Keratinocyte (primary cell): ENCODE results near the gene LRIT2. TPM values are rescaled to one million over a fixed set of nuclear protein-coding genes. Genes with fewer than 3 reads are reported as not detected.

Experiments used
- DNase-seq: peaks from one replicate; pipeline ENCODE4 v3.0.0-alpha.2; 2011; ENCODE audit warnings: low read depth, missing footprints, low spot score
- FAIRE-seq: peaks from 2 replicates; lab custom pipeline; 2011; peaks lifted over from hg19 to GRCh38; lab: Jason Lieb, UNC
- H2AFZ ChIP-seq: 2 replicates; pipeline ENCODE4 v1.6.0; 2012; ENCODE audit warnings: low read length, control low read depth, inconsistent platforms; ENCODE audit not compliant: control insufficient read depth
- H3K27ac ChIP-seq: 2 replicates; pipeline ENCODE4 v1.5.1; 2011; ENCODE audit warnings: low read length; ENCODE audit not compliant: control insufficient read depth, insufficient read depth
- H3K27me3 ChIP-seq: 3 replicates; pipeline ENCODE4 v1.6.0; 2011; ENCODE audit warnings: low read length; ENCODE audit not compliant: control insufficient read depth, insufficient read depth; ENCODE audit errors: extremely low read depth
- H3K36me3 ChIP-seq, 2 experiments: 2 replicates in 1 of 2; 3 replicates in 1 of 2; pipeline ENCODE4 v1.5.1; 2011; ENCODE audit warnings: low read length in 2 of 2, mild to moderate bottlenecking in 1 of 2; ENCODE audit not compliant: control insufficient read depth in 2 of 2, insufficient read depth in 2 of 2; ENCODE audit errors: extremely low read depth in 1 of 2
- H3K4me1 ChIP-seq: 3 replicates; pipeline ENCODE4 v1.5.1; 2011; ENCODE audit warnings: low read length; ENCODE audit not compliant: control insufficient read depth, insufficient read depth; ENCODE audit errors: extremely low read depth
- H3K4me2 ChIP-seq: 3 replicates; pipeline ENCODE4 v1.6.0; 2011; ENCODE audit warnings: low read depth, low read length; ENCODE audit not compliant: control insufficient read depth, insufficient read depth; ENCODE audit errors: extremely low read depth
- H3K4me3 ChIP-seq, 3 experiments: fragments of 200-600 bp in 1 of 3; sonication (generic) in 1 of 3; 2 replicates in 2 of 3; 3 replicates in 1 of 3; pipeline ENCODE4 v1.5.1; 2011 to 2016; ENCODE audit warnings: low read length in 3 of 3, mild to moderate bottlenecking in 3 of 3, control low read depth in 2 of 3, inconsistent platforms in 1 of 3, low read depth in 1 of 3, mixed read lengths in 1 of 3, mixed run types in 1 of 3, moderate library complexity in 1 of 3; ENCODE audit not compliant: control insufficient read depth in 2 of 3, insufficient read depth in 2 of 3; ENCODE audit errors: extremely low read depth in 1 of 3
- H3K79me2 ChIP-seq: 2 replicates; pipeline ENCODE4 v1.6.0; 2012; ENCODE audit warnings: low read length; ENCODE audit not compliant: control insufficient read depth, insufficient read depth
- H3K9ac ChIP-seq: 3 replicates; pipeline ENCODE4 v1.6.0; 2011; ENCODE audit warnings: low read length; ENCODE audit not compliant: control insufficient read depth, insufficient read depth; ENCODE audit errors: extremely low read depth
- H3K9me1 ChIP-seq: 3 replicates; pipeline ENCODE4 v1.6.0; 2011; ENCODE audit warnings: low read length; ENCODE audit not compliant: control insufficient read depth, insufficient read depth; ENCODE audit errors: extremely low read depth
- H3K9me3 ChIP-seq: 2 replicates; pipeline ENCODE4 v1.5.1; 2012; ENCODE audit warnings: low read depth, low read length; ENCODE audit not compliant: control insufficient read depth
- H4K20me1 ChIP-seq: 3 replicates; pipeline ENCODE4 v1.6.0; 2011; ENCODE audit warnings: low read length; ENCODE audit not compliant: control insufficient read depth, insufficient read depth; ENCODE audit errors: extremely low read depth
- EZH2 ChIP-seq: IDR thresholded peaks from one replicate; pipeline ENCODE4 v1.6.1; 2012; ENCODE audit warnings: inconsistent platforms, mild to moderate bottlenecking, low read length, moderate library complexity
- dilution Hi-C: fragments of 300-500 bp; cut with MboI; formaldehyde crosslinking; loops from one replicate; pipeline ENCODE4 v1.7.0; 2020; ENCODE audit warnings: low sequenced_read_pairs; ENCODE audit not compliant: extremely low pct_ligation_motif_present
- polyA plus RNA-seq, 5 experiments: library from polyadenylated mRNA; depleted of rRNA in 3 of 5; stranded (reverse) in 3 of 5; stranded (forward) in 1 of 5; unstranded in 1 of 5; fragments of >200 nt; gene quantifications; 1 replicate in 1 of 5; 2 replicates in 3 of 5; 3 replicates in 1 of 5; pipeline versions ENCODE4 v1.2.1 to v1.2.3, GENCODE V29; 2011 to 2012; ENCODE audit warnings: missing spikeins in 2 of 5, low read depth in 1 of 5, low replicate concordance in 1 of 5
- TF ChIP-seq, protein P1 (sequence below), 3 experiments: IDR thresholded peaks in 1 of 3; conservative IDR thresholded peaks in 1 of 3; optimal IDR thresholded peaks in 1 of 3; 2 replicates in 2 of 3; 3 replicates in 1 of 3; pipeline versions ENCODE3 to v1.5.1; 2011; ENCODE audit warnings: low read length in 3 of 3, mild to moderate bottlenecking in 3 of 3, moderate library complexity in 2 of 3, control low read depth in 1 of 3, inconsistent platforms in 1 of 3; ENCODE audit not compliant: insufficient read depth in 2 of 3; ENCODE audit errors: extremely low read depth in 1 of 3

The LRIT2 gene
- polyA plus RNA-seq, 1 donor (not counting 4 experiments of a cell fraction or from before 2014, with no cell fraction given) = not detected

DNA sequence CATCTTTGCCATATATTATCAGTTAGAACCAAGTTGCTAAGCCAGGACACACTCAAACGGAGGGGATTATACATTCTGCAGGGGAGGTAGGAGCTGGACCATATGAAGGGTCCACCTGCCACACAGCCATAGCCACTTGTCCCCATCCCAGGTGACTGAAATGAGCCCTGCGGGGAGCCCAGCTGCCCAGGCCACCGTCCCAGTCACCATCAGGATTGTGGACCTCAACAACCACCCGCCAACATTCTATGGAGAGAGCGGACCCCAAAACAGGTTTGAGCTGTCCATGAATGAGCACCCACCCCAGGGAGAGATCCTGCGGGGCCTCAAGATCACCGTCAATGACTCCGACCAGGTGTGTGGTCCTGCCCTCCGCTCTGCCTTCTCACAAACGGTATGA lies 17.3 kb downstream of the LRIT2 start:
- Histone ChIP-seq H3K4me3 (no peak overlapping the region), H3K9me1 (no peaks in the 10 kb centered on the region), H3K4me2 (no peak overlapping the region), H3K4me1 (no peaks in the 10 kb centered on the region), H3K27ac (no peak overlapping the region), H2AFZ (no peak overlapping the region), H3K79me2 (no peaks in the 10 kb centered on the region), H3K9ac (no peak overlapping the region), H3K36me3 (no peaks in the 10 kb centered on the region), H3K9me3 (no peaks in the 10 kb centered on the region), H3K27me3 (no peaks in the 10 kb centered on the region), H4K20me1 (no peaks in the 10 kb centered on the region)
- no peak for FAIRE-seq
- TF ChIP-seq, protein P1, sequence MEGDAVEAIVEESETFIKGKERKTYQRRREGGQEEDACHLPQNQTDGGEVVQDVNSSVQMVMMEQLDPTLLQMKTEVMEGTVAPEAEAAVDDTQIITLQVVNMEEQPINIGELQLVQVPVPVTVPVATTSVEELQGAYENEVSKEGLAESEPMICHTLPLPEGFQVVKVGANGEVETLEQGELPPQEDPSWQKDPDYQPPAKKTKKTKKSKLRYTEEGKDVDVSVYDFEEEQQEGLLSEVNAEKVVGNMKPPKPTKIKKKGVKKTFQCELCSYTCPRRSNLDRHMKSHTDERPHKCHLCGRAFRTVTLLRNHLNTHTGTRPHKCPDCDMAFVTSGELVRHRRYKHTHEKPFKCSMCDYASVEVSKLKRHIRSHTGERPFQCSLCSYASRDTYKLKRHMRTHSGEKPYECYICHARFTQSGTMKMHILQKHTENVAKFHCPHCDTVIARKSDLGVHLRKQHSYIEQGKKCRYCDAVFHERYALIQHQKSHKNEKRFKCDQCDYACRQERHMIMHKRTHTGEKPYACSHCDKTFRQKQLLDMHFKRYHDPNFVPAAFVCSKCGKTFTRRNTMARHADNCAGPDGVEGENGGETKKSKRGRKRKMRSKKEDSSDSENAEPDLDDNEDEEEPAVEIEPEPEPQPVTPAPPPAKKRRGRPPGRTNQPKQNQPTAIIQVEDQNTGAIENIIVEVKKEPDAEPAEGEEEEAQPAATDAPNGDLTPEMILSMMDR (optimal IDR thresholded peaks at IDR 0.05 in 1 of 3, IDR thresholded peaks at IDR 0.05 in 1 of 3, conservative IDR thresholded peaks at IDR 0.05 in 1 of 3; ENCODE audit: extremely low read depth in 1 of 3, insufficient read depth in 2 of 3, low read length in 3 of 3) = no peak
- no peak for TF ChIP-seq EZH2
- DNase-seq = no peak
- dilution Hi-C loops = loop anchor here (10.0 kb wide), 1 partner anchor 63 kb away; no protein-coding TSS in a partner anchor

DNA sequence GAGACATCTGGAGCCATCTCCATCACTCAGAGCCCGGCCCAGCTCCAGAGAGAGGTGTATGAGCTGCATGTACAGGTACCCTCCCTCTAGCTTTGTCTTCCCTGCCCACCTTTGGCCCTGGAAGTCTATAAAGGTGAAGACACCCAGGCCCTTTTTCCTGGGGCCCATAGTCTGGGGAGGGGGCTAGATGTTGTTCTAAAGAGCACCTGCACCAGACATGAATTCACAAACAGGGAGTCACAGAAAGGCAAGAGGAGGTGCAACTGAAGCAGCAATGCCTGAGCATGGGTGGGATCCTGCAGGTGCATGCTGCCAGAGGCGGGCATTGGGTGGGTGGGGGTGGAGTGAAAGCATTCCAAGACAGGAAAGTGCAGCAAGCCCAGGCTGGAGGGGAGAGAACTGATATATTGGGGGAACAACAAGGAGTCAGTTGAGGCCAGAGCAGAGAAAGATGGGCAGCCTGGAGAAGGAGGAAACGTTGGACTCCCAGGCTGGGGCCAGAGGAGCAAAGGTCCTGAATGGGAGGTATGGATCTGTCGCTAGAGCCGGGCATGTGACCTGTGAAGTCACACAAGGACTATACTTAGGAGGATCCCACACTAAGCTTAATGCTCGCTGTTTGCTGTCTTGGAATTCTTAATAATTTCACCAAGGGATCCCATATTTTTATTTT lies 19.4 kb downstream of the LRIT2 start:
- no peak for TF ChIP-seq EZH2
- TF ChIP-seq, protein P1 (optimal IDR thresholded peaks at IDR 0.05 in 1 of 3, IDR thresholded peaks at IDR 0.05 in 1 of 3, conservative IDR thresholded peaks at IDR 0.05 in 1 of 3; ENCODE audit: extremely low read depth in 1 of 3, insufficient read depth in 2 of 3, low read length in 3 of 3) = no peak
- no peak overlapping the region for H3K4me2 ChIP-seq
- H3K27me3 ChIP-seq = no peaks in the 10 kb centered on the region
- no peaks in the 10 kb centered on the region for H3K4me1 ChIP-seq
- no peak overlapping the region for H3K4me3 ChIP-seq
- H4K20me1 ChIP-seq = no peaks in the 10 kb centered on the region
- H3K9ac ChIP-seq = no peak overlapping the region
- H3K27ac ChIP-seq = no peak overlapping the region
- dilution Hi-C loops = loop anchor here (10.0 kb wide), 1 partner anchor 61 kb away; no protein-coding TSS in a partner anchor
- no peaks in the 10 kb centered on the region for H3K36me3 ChIP-seq
- FAIRE-seq = no peak
- DNase-seq = no peak
- no peaks in the 10 kb centered on the region for H3K9me3 ChIP-seq
- H3K79me2 ChIP-seq = no peaks in the 10 kb centered on the region
- H2AFZ ChIP-seq = no peak overlapping the region
- H3K9me1 ChIP-seq = no peaks in the 10 kb centered on the region
